IPS-NIHi7 (cell line): ENCODE results near the gene IGSF21.

Experiments
- DNase-seq: peaks from one replicate; pipeline ENCODE4 v3.0.0; 2012; ENCODE audit warnings: mixed read lengths; ENCODE audit errors: extremely low spot score

The IGSF21 gene

DNA sequence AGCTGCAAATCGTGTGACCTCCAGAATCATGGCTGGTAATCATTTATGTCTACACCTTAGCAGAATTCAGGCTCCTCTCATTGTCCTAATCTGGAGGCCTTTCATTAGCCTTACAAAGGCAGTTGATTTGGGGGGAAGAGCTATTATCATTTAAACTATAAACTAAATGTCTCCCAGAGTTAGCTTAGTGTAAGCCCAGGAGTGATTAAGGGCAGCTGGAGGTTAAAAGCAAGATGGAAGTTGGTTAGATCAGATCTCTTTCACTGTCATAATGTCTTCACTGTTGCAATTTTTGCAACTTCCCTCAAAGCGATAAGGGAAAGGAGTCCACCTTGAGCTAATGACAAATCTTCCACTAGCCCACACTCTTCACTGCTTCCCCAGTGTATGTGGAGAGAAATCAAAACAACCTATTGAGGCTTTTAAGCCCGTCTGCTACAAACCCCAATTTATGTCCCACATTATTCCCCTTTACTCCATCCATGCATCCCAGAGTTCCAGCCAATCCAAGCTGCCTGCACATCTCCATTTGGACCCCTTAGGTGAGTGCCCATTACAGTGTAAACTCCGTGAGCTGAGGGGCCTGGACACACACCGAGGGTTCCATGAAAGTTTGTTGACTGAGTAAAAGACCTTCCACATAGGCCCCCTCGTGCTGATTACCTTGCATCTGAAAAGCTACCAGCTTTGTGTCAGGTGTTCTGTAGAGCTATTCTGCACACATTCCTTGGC is 311.7 kb downstream of the IGSF21 start:
- no peak for DNase-seq

GRCh38 chr1:18419845-18420184 is 312.2 kb downstream of the IGSF21 start:
- DNase-seq = no peak

DNA sequence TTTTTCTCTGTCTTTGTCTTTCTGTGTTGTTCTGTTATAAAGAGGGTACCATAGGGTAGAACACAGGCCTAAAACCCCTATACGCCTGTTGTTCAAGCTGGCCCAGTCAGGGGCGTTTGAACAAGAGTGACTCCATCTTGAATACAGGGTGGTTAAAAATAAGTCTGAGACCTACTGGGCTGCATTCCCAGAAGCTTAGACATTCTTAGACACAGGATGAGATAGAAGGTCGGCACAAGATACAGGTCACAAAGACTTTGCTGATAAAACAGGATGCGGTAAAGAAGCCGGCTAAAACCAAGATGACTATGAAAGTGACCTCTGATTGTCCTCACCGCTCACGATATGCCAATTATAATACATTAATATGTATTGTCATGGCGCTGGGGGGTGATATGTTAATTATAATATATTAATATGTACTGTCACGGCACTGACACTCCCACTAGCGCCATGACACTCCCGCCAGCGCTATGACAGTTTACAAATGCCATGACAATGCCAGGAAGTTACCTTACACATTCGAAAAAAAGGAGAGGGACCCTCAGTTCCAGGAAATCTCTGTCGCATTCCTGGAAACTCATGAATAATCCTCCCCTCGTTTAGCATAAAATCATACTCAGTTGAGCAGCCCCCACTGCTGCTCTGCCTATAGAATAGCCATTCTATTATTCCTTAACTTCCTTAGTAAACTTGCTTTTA is 314.6 kb downstream of the IGSF21 start:
- DNase-seq = no peak

GRCh38 chr1:18422954-18423353 is 315.4 kb downstream of the IGSF21 start:
- DNase-seq = no peak

- no peak for DNase-seq
Observed at GRCh38 chr1:18426580-18426979, 319.0 kb downstream of the IGSF21 start.
